NCI-H1105 treated with DMSO at 0.1 percent for 48 hours (cell line): ENCODE measurements around the gene METTL14.

Source experiments
- DNase-seq: peaks from one replicate; lab custom pipeline; 2025; lab: John Stamatoyannopoulos, UW

Gene METTL14

GRCh38 chr4:118759481-118759880 lies 74.3 kb downstream of the METTL14 start:
- DNase-seq = no peak

GRCh38 chr4:118760092-118760491 lies 74.9 kb downstream of the METTL14 start:
- no peak for DNase-seq

DNA sequence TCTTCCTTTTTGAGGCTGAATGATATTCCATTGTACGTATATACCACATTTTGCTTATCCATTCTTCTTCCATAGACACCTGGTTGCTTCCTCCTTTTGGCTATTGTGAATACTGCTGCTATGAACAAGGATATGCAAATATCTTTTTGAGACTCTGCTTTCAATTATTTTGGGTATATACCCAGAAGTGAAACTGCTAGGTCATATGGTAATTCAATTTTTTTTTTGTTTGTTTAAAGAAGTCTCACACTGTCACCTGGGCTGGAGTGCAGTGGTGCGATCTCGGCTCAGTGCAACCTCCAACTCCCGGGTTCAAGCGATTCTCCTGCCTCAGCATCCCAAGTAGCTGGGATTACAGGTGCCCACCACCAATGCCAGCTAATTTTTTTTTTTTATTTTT lies 75.3 kb downstream of the METTL14 start:
- DNase-seq = no peak

DNA sequence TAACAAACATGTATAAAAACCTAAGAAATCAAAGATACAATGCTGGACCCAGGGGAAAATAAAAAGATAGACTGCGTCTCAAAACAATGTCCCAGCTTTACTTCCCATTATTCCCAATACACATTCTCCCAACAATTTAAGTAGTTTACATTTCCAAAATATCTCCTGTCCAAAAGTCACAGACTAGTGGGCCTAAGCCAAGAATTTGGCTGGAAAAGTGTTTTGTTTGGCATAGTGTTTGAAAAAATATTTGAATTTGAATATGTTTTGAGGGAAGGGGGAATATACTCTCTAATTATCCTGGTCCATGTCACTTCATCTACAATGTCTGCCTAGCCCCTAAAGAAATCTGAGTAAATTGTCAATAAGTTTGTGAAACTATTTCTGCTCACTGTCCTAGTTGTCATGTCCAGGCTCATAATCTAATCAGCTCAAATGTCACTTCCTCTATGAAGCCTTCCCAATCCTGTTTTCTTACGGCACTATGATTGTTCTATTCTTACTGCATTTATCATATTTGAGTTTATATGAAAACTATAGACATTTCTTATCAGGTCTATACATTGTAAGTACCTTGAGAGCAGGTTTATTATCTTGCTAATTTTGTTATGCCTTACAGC lies 76.3 kb downstream of the METTL14 start:
- no peak for DNase-seq

DNA sequence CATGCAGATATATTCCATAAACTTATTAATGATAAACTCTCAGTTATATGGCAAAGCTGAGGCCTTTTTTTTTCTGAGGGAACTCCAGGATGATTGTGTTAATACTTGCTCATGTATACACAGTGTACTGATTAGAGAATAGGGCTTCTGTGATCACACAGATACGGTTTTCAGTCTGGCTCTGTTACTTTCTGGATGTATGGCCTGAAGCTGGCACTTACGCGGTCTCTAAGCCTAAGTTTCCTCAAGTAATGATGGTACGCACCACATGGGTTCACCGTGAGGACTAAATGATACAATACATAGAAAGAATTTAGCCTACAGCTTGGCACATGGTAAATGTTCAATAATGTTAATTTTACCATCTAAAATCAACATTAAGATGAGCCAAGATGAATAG lies 77.0 kb downstream of the METTL14 start:
- no peak for DNase-seq

DNA sequence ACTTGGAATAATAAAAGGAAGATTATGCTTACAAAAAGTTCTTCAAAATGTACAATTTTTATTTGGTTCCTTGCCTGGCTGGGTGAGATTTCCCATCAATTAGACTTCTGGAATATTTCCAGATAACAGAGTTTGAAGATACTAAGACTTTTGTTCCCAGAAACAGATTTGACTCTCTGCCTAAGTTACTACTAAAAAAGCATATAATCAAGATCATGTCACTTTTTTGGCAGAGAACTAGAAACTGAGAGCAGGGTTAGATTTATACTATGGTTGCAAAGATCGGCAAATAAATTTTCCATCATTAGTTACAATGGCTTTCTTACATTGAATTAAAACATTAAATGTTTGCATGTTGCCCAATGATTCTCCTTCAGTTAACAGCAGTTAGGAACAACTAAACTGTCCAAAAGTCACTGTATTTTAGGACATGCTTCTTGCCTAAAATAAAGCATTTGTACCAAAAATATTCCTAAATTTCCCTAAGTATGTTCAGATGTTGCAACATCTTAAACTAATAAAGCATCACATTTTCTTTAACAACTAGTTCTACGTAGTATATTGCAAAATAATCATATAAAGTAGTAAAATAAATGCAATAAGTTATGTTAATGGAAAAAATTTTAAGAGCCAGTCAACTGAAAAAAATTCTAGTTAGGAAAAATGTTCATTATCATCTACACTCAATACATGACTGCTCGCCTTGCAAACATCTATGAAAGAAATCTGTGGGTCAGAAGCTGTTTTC lies 77.7 kb downstream of the METTL14 start:
- no peak for DNase-seq
